GM18861 (cell line): ENCODE measurements around the gene TOMM20L.

ENCODE experiments used
- ATAC-seq: cut with Tn5 transposase; IDR thresholded peaks from one replicate; pipeline ENCODE4 v1.9.1; 2021; ENCODE audit not compliant: unreplicated experiment

The TOMM20L gene

DNA sequence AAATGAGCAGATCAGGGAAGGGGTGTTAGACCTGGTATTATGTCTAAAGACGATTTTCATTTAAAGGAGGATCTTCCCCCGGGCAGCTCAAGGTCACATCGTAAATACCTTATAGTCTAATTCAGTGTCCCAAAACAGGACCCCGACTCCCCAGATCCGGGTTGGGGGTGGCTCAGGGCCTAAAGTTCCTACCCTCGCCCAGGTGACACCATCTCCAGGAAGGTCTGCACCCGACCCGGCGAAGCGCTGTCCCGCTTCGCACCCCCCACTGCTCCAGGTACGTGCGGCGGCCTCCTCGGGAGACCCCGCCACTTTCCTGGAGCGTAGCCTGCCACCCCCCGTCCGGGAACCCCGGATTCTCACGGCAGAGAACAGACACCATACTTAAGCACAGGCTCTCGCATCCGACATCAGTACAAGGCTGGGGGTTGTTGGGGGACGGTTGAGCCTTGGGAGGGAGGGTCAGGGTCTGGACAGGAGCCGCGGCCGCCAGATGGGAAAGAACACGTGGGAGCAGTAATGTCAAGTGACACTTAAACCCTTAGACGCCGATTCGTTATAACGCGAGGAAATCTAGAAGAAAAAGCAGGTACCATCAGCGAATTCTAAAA, 31.0 kb downstream of the TOMM20L start:
- ATAC-seq: peak; percentile 21

DNA sequence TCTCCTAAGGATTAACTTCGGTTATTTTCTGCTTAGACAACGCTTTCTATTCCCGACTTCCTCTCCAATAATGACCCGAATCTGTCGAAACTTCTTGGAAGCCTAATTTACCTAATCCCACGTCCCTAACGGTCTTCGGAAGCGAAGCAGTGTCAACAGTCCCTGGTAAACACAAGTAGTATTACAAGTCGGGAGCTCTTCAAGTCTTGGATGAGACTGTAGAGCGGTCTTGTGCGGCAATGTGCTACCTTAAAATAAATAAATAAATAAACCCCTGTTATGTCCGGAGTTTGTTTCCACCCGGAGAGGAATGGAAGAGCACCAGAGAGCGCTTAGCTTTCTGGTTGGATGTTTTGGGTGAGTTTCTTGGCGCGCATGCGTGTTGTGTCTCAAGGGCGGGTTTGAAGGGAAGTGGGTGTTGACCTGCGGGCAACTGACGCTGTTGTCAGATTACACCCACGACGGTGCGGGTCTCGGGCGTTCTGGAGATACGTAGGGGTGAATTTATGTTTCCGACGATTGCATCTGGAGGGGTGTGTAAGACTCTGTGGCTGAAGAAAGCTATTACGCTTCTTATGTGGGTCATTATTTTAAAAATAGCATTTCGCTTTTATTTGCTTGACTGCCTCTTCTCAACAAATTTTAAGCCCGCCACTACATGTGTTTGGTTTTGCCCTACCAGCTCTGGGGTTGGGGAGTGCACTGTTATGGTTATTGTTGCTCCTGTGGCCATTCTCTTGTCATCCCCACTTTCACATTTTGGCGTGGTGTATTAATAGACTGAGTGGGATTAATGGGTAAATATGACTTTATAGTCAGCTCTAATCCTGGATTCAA, 31.8 kb downstream of the TOMM20L start, which contains the start of the genes KIAA0586 and TIMM9:
Gene KIAA0586, plus strand, starts transcription at position 439 of the 837 bp plus-strand sequence. CDS start 546 bp downstream, outside the sequence.
Gene TIMM9, minus strand, starts transcription at position 251 of the 837 bp plus-strand sequence. CDS start 15,586 bp downstream, outside the sequence.
- ATAC-seq: peak; percentile 73

DNA sequence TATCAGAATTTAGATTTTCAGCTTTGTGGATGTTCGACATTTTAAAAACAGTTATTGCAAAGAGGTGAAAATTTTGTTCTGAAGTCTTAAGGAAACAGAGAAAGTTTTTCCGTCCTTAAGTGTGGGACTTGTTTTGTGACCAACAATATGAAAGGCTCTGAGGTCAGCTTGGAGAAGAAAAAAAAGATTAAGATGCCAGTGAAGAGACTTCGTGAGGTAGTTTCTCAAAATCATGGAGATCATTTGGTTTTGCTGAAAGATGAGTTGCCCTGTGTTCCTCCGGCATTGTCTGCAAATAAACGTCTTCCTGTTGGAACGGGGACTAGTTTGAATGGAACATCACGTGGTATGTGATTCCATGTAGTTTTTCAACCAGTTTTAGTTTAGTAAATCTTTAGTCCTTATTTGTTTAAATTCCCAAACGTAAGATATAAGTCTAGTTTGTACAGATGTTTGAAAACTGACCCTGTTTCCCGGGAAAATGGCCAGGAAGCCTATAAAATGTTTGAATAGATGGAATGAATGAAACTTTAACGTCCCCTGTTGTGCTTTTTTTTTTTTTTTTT, 32.5 kb downstream of the TOMM20L start:
- no peak for ATAC-seq

DNA sequence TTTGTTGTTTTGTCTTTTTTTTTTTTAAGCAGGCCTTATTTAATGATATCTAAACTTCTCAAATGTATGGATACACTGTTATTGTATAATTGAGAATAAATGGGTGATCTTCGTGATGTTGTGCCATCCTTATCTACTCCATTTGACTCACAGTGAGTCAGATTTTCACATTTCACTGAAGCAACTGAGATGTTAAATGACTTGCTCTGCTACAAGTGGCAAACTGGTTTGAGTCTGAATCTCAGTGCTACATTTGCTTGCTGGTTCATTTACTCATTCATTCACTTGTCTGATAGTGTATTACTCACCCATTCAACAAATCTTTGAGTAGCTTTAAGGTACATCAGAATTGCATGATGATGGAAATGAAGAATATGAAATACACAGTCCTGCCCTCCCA, 34.4 kb downstream of the TOMM20L start:
- no peak for ATAC-seq

DNA sequence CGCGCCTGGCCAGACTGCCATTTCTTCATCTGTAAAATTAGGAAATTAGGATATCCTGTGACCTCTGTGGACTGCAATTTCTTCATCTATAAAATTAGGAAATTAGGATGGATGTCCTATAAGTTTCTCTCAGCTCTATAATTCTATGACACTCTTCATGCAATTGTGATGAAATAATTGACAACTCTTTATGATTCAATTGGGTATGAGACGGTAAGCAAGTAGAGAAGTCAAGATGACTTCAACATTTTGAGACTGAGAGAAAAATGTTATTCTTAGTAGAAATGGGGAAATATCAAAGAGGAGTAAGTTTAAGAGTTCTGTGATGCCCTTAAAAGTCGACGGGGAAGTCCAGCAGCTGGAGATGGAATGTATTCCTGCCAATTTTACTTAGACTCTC, 43.7 kb downstream of the TOMM20L start:
- ATAC-seq: no peak

DNA sequence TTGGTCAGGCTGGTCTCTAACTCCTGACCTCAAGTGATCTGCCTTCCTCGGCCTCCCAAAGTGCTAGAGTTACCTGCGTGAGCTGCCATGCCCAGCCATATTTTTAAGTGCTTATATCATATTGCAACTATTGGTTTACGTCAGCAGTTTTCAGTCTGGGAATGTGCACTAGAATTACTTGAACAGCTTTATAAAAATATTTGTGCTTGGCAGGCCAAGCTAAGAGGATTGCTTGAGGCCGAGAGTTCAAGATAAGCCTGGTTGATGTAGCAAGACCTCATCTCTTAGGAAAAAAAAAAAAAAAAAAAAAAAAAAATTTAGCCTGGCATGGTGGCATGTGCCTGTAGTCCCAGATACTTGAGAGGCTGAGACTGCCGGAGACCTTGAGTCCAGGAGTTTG, 48.9 kb downstream of the TOMM20L start:
- ATAC-seq: no peak

DNA sequence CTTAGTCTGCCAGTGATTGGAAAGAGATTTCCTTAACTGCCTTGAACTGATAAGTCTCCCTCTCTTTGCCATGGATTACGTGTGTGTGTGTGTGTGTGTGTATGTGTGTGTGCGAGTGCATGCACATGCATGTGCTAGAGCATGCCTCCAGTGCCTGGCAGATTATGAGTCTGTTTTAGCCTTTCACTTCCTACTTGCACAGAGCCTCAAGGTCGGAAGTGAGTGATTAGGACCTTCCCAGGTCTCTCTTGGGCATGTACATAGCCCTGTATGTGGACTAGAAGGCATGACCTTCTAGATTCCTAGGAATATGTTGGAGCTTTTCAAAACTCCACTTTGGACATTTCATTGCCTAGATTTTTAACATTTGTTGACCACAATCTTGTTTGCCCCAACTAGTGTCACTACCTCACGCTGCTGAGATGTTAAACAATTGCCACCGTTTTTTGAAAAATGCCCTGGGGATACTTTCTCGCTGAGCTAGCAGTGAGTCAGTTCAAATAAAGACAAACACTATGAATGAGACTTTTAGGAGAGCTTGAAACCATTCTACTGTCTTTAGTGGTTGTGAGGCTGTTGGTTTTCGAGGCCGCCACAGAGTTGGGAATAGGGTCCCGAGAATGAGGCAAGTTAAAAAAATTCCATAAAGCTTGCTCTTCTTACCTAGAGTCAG, 60.0 kb downstream of the TOMM20L start:
- no peak for ATAC-seq
